Ishikawa (cell line): ENCODE data around the gene GSG1L2.

Source experiments
- EP300 ChIP-seq: IDR thresholded peaks from 2 replicates; pipeline ENCODE4 v1.6.1; 2012; ENCODE audit warnings: borderline replicate concordance
- RAD21 ChIP-seq: IDR thresholded peaks from 2 replicates; pipeline ENCODE4 v1.6.1; 2012; ENCODE audit warnings: low read depth
- REST ChIP-seq: IDR thresholded peaks from 2 replicates; pipeline ENCODE4 v1.6.1; 2012; ENCODE audit warnings: low read depth, mild to moderate bottlenecking
- TAF1 ChIP-seq: IDR thresholded peaks from 2 replicates; pipeline ENCODE4 v1.6.1; 2012; ENCODE audit warnings: low read depth, mild to moderate bottlenecking
- TCF12 ChIP-seq: IDR thresholded peaks from 2 replicates; pipeline ENCODE4 v1.6.1; 2012; ENCODE audit warnings: low read depth
- TEAD4 ChIP-seq: IDR thresholded peaks from 2 replicates; pipeline ENCODE4 v1.6.1; 2012
- TF ChIP-seq, protein P1 (sequence below): IDR thresholded peaks from 2 replicates; pipeline ENCODE4 v1.6.1; 2012

DNA sequence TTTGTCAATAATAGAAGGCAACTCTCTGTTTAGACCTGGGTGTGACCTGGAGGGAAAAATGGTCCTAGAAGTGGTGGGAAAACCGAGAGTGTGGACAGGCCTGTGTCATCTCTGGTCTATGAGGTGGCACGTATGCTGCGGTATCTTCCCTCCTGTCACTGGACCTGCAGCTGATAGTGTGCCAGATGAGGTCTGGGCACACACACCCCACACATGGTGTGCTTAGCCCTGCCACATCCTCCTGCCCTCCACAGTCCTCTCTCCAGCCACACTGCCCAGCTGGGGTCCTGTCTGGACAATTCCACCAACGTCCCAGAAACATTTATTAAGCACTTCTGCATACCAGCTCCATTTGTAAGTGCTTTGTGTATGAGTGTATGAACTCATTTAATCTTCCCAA is 41.1 kb upstream of the GSG1L2 start:
- TF ChIP-seq, protein P1, sequence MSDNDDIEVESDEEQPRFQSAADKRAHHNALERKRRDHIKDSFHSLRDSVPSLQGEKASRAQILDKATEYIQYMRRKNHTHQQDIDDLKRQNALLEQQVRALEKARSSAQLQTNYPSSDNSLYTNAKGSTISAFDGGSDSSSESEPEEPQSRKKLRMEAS, result no peak
- TF ChIP-seq RAD21, result no peak
- TF ChIP-seq EP300, result no peak
- TF ChIP-seq TAF1, result no peak
- no peak for TF ChIP-seq REST
- no peak for TF ChIP-seq TEAD4
- no peak for TF ChIP-seq TCF12
